Fibroblast of skin of right quadriceps (primary cell): ENCODE results near the gene PWWP2B.

Source experiments
- DNase-seq: peaks from one replicate; pipeline ENCODE4 v3.0.0-alpha.2; 2013

Gene PWWP2B

GRCh38 chr10:132408823-132409666, 12.0 kb downstream of the PWWP2B start:
- no peak for DNase-seq

- no peak for DNase-seq
Observed at GRCh38 chr10:132409667-132410028, 12.6 kb downstream of the PWWP2B start.

DNA sequence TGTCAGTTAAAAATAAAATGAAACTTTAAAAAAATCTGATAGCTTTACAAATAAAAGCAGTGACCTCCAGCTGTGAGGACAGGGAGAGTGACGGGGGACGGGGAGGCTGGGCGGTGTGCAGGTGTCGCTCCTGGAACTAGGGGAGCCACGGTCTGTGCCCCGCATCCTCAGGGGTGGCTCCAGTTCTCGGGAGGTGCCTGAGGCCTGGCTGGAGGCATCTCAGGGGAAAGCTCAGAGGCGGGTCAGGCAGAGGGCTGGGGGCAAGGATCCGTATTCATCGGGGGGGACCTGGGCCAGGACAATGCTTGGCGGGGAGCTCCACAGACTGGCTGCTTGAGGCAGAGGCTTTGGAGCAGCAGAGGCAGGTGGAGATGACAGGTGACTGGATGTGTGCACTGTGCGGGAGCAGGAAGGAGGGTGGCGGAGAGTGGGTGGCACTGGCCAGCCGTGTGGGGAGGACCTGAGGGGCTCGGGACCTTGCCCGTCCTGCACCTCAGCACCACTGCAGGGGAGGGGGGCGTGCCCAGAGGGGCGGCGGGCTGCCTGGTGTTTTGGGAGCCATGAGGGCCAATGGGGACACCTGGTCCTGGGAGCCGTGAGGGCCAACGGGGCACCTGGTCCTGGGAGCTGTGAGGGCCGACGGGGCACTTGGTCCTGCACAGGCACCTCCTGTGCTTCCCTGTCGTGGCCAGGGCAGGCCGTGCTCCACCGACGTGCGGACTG, 13.2 kb downstream of the PWWP2B start:
- DNase-seq = no peak

GRCh38 chr10:132410779-132411532, 14.0 kb downstream of the PWWP2B start:
- no peak for DNase-seq

GRCh38 chr10:132411561-132412253, 14.7 kb downstream of the PWWP2B start:
- peak; percentile 43 for DNase-seq

- no peak for DNase-seq
Observed at GRCh38 chr10:132412316-132413192, 15.6 kb downstream of the PWWP2B start.

- DNase-seq = no peak
Observed at GRCh38 chr10:132413226-132414205, 16.5 kb downstream of the PWWP2B start.

- no peak for DNase-seq
Observed at GRCh38 chr10:132414402-132415016, 17.5 kb downstream of the PWWP2B start.

DNA sequence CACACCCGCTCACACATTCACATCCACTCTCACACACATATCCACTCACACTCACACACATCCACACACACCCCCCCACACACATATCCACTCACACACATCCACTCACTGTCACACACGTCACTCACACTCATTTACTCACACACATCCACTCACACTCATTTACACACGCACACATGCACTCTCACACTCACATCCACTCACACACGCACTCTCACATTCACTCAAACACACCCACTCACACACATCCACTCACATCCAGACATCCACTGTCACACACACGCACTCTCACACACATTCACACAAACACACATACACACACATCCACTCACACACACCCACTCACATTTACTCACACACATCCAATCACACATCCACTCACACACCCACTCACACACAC, 18.3 kb downstream of the PWWP2B start:
- DNase-seq = no peak

DNA sequence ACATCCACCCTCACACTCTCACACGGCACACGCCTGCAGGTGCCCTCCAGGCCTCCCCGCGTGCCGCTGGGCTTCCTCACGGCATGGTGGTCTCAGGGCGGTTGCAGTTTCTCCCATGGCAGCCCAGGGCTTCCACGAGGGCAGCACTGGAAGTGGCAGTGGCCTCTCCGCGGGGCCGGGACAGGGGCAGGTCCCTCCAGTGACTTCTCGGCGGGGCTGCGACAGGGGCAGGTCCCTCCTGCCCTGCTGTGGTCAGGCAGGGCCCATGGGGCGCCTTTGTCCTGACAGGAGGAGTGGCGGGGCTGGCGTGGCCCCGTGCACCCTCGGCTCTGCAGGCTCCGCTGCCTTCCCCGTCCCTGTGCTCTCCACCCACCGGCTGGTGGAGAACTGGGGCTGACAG, 19.0 kb downstream of the PWWP2B start:
- DNase-seq = no peak

GRCh38 chr10:132416566-132417256, 19.7 kb downstream of the PWWP2B start:
- DNase-seq = no peak

- DNase-seq = no peak
Observed at GRCh38 chr10:132417257-132417910, 20.4 kb downstream of the PWWP2B start.

DNA sequence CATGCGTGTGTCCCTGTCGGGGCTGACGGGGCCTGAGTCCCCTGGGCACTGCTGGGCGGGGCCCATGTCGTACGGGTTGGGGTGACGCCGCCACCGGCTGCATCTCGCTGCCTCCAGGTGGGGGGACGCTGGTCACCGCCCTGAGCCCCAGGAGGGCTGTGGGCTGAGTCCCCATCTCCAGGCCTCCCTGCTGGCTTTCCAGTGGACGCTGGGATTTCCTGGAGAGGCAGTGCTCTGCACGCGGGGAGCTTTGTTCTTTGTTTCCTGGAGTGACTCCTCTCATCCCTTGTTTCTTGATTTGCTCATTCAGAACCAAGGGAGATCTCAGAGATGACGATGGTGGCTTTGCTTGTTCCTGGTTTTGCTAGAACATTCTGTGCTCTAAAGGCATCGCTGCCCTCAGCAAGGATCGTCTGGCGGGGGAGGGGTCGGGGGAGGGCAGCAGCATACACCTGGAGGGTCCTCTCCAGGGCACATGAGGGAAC, 21.0 kb downstream of the PWWP2B start:
- DNase-seq = no peak

- DNase-seq = no peak
Observed at GRCh38 chr10:132418527-132419416, 21.8 kb downstream of the PWWP2B start.

GRCh38 chr10:132419538-132420468, 22.8 kb downstream of the PWWP2B start:
- DNase-seq = no peak

DNA sequence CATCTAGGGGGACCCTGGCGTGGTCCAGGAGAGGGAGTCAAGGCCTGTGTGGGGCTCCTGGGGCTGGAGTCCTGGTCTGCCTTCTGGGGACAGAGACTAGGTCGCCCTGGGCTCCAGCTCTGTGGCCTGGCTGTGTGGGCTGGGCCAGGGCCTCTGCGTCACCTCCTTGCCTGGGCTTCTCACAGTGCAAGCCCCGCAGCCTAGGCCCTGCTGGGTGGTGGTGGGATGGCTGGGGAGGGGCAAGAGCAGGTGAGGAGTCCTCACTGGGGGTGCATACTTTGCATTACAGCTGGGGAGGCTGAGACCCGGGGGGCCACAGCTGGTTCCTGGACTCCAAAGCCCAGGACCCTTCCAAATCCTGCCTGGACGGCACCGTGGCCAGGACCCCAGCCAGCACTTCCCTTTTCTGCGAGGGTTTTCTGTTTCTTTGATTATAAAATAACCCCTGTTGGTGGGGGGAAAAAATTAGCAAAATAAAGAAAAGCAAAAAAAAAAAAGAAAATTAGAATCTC, 23.5 kb downstream of the PWWP2B start:
- no peak for DNase-seq
